Naive thymus-derived CD8-positive, alpha-beta T cell (primary cell): ENCODE data around the gene PLXDC1. TPM values are rescaled to one million over a fixed set of nuclear protein-coding genes. Genes with fewer than 3 reads are reported as not detected.
A peak's percentile ranks its signal among the peaks of the same experiment; 100 is the strongest.

Experiments used
- ATAC-seq, 2 donors: fragments of 150-1000 bp; cut with Tn5 transposase in 1 of 2; sonication (Bioruptor Pico), chemical (Tn5 transposase) in 1 of 2; 1 replicate in 1 of 2; 2 replicates in 1 of 2; pipeline ENCODE4 v1.10.0; 2021; ENCODE audit warnings: mild to moderate bottlenecking in 2 of 2, moderate library complexity in 2 of 2
- POLR2A ChIA-PET: fragments of 350-600 bp; sonication (Branson Sonifier 250); formaldehyde crosslinking; loops from one replicate; lab custom pipeline; 2021; ENCODE audit warnings: antibody characterized with exemption; lab: Charles Lee
- DNase-seq, 10 donors: peaks; one replicate each; pipeline versions ENCODE4 v3.0.0 to v3.0.0-alpha.2; 2020 to 2022
- H3K27ac Mint-ChIP-seq, 10 donors: one replicate each; pipeline ENCODE4 v1.8.0; 2020 to 2022; ENCODE audit warnings: mild to moderate bottlenecking in 10 of 10, mixed read lengths in 10 of 10, moderate library complexity in 4 of 10, inconsistent platforms in 1 of 10
- H3K27me3 Mint-ChIP-seq, 5 donors: one replicate each; pipeline ENCODE4 v1.8.0; 2021 to 2022; ENCODE audit warnings: mixed read lengths in 5 of 5
- H3K36me3 Mint-ChIP-seq, 3 donors: one replicate each; pipeline ENCODE4 v1.8.0; 2020 to 2022; ENCODE audit warnings: mixed read lengths in 3 of 3, mild to moderate bottlenecking in 2 of 3, inconsistent platforms in 1 of 3
- H3K4me1 Mint-ChIP-seq, 4 donors: one replicate each; pipeline ENCODE4 v1.8.0; 2021 to 2022; ENCODE audit warnings: mixed read lengths in 4 of 4
- H3K4me3 Mint-ChIP-seq, 10 donors: one replicate each; pipeline ENCODE4 v1.8.0; 2020 to 2022; ENCODE audit warnings: mild to moderate bottlenecking in 10 of 10, mixed read lengths in 10 of 10, moderate library complexity in 6 of 10, inconsistent platforms in 1 of 10
- H3K9me3 Mint-ChIP-seq, 9 donors: one replicate each; pipeline ENCODE4 v1.8.0; 2020 to 2022; ENCODE audit warnings: mixed read lengths in 9 of 9, mild to moderate bottlenecking in 3 of 9, inconsistent platforms in 1 of 9, moderate library complexity in 1 of 9
- polyA plus RNA-seq, 3 donors: library from polyadenylated mRNA; unstranded; fragments of 300-500 nt; fragmentation: Illumina TruSeq; gene quantifications; one replicate each; pipeline ENCODE4 v1.2.3, GENCODE V29; 2021
- total RNA-seq, 8 experiments: library from RNA in 2 of 8; stranded (reverse) in 2 of 8; gene quantifications; one replicate each; pipeline ENCODE4 v1.2.3 and lab custom pipeline; 2021 to 2026

PLXDC1 gene
- total and polyA plus RNA-seq, 5 experiments from 2014 or later: 14.0 to 37.3 (median 23.6) TPM

- POLR2A ChIA-PET: interaction anchor here (0.5 to 5.2 kb wide), 14 partner anchors 9 to 358 kb away, joined by 3 to 94 read pairs (median 4); partner anchors contain the start of genes PLXDC1, RPL19 and RPL23
- peak in 5 of 10 donors; percentile 25 to 58 (median 52) for DNase-seq
- Mint-ChIP-seq H3K36me3 (no peaks in the 10 kb centered on the region), H3K4me3 (peak overlapping the region; percentile 69 to 89 (median 83)), H3K27me3 (no peaks in the 10 kb centered on the region), H3K9me3 (no peaks in the 10 kb centered on the region), H3K4me1 (peaks cover 50 to 87% (median 81%) of the 10 kb centered on the region in 4 donors), H3K27ac (peak overlapping the region; percentile 92 to 99 (median 96))
- peak; percentile 43 to 45 for ATAC-seq
Measured at GRCh38 chr17:39092692-39093230, 58.7 kb downstream of the PLXDC1 start.

- DNase-seq (no peak), ATAC-seq (no peak)
- peak overlapping the region; percentile 36 to 87 (median 68) for H3K4me3 Mint-ChIP-seq
- H3K9me3 Mint-ChIP-seq: no peaks in the 10 kb centered on the region
- peak overlapping the region; percentile 92 to 99 (median 96) for H3K27ac Mint-ChIP-seq
- POLR2A ChIA-PET: interaction anchor here (0.8 to 5.2 kb wide), 8 partner anchors 8 to 237 kb away, joined by 3 to 94 read pairs (median 7); partner anchors contain the start of genes PLXDC1, RPL19 and RPL23
- no peaks in the 10 kb centered on the region for H3K36me3 Mint-ChIP-seq
- H3K4me1 Mint-ChIP-seq: peaks cover 41 to 75% (median 67%) of the 10 kb centered on the region in 4 donors
- no peaks in the 10 kb centered on the region for H3K27me3 Mint-ChIP-seq
Measured at GRCh38 chr17:39090908-39091665, 60.4 kb downstream of the PLXDC1 start.

DNA sequence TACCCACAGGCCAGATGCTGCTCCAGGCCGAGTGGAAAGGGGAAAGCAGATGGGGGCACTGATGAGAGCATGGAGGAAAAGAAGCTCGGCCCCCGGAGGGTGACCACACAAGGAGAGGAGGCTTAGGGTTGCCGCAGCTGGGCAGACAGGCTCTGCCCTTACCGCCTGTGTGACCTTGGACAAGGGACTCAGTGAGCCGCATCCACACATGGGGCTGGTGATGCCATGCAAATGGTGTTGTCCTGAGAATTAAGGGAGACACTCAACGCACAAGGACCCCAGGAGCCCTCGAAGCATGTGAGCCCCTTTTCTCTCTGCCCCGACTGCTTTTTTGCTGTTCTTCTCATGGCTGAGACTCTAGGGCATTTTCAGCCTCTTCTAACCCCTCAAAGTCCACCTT lies 61.0 kb downstream of the PLXDC1 start:
- DNase-seq: no peak
- POLR2A ChIA-PET: interaction anchor here (0.8 to 5.2 kb wide), 4 partner anchors 9 to 81 kb away, joined by 3 to 94 read pairs (median 3); partner anchors contain the start of gene PLXDC1
- no peaks in the 10 kb centered on the region for H3K27me3 Mint-ChIP-seq
- peak overlapping the region; percentile 92 to 99 (median 96) for H3K27ac Mint-ChIP-seq
- peaks cover 0 to 3% (median 0%) of the 10 kb centered on the region in 3 donors for H3K36me3 Mint-ChIP-seq
- no peaks in the 10 kb centered on the region for H3K9me3 Mint-ChIP-seq
- peak overlapping the region in 8 of 10 donors; percentile 58 to 87 (median 69) for H3K4me3 Mint-ChIP-seq
- no peak for ATAC-seq
- H3K4me1 Mint-ChIP-seq: peaks cover 37 to 72% (median 60%) of the 10 kb centered on the region in 4 donors

DNA sequence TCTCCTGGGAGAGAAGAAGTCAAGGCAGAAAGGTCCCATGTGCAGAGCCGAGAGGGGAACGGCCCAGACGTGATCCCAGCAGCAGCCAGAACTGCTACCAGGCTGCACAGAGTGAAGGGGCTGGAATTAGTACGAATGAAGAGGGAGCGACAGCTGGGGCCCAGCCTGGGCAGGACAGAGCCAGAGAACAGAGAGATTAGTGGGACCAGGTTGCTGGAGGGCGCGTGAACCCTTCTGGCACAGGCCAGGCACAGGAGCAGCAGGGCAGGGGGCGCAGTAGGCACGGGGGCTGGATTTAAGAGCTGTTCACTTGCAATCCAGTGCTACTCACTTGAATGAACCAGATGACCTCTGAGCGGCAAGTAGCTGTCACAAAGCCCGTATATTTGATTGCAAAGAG lies 66.9 kb downstream of the PLXDC1 start:
- DNase-seq: no peak
- Mint-ChIP-seq H3K27me3 (no peaks in the 10 kb centered on the region), H3K9me3 (no peaks in the 10 kb centered on the region), H3K36me3 (peaks cover 0 to 19% (median 6%) of the 10 kb centered on the region in 3 donors), H3K27ac (peak overlapping the region in 2 of 10 donors; percentile 69 to 85), H3K4me1 (peaks cover 6 to 22% (median 14%) of the 10 kb centered on the region in 4 donors), H3K4me3 (no peak overlapping the region)
- no peak for ATAC-seq
- POLR2A ChIA-PET: interaction anchor here (1.2 to 1.4 kb wide), 2 partner anchors 60 to 69 kb away, joined by 3 to 4 read pairs; no protein-coding TSS in a partner anchor

DNA sequence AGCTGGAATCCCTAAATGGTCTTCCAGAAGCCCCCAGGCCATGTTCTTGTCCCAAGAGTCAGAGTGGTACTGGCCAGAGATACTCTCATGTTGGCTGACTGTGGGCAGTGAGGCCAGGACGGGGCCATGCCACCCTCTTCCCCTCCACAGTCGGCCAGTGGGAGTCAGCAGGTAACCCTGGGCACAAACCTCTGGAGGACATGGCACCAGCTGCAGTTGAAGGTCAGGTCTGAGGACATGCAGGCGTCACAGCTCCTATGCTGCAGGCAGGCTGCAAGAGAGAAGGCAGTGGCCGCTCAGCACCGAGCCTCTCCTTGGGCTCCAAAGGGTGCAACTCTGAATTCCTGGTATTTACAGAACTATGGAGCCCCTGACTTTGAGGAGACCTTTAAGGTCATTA lies 68.2 kb downstream of the PLXDC1 start:
- no peak overlapping the region for H3K4me3 Mint-ChIP-seq
- H3K36me3 Mint-ChIP-seq: peaks cover 0 to 24% (median 6%) of the 10 kb centered on the region in 3 donors
- peaks cover 3 to 11% (median 7%) of the 10 kb centered on the region in 4 donors for H3K4me1 Mint-ChIP-seq
- no peak overlapping the region for H3K27ac Mint-ChIP-seq
- no peak for ATAC-seq
- no peaks in the 10 kb centered on the region for H3K27me3 Mint-ChIP-seq
- POLR2A ChIA-PET: interaction anchor here (1.5 kb wide), 1 partner anchor 9 kb away, joined by 11 read pairs; no protein-coding TSS in a partner anchor
- no peak for DNase-seq
- no peaks in the 10 kb centered on the region for H3K9me3 Mint-ChIP-seq

GRCh38 chr17:39082482-39082881 lies 69.0 kb downstream of the PLXDC1 start:
- H3K27me3 Mint-ChIP-seq: no peaks in the 10 kb centered on the region
- H3K27ac Mint-ChIP-seq: no peak overlapping the region
- no peak for ATAC-seq
- POLR2A ChIA-PET: interaction anchor here (1.5 kb wide), 1 partner anchor 10 kb away, joined by 11 read pairs; no protein-coding TSS in a partner anchor
- peaks cover 3 to 11% (median 6%) of the 10 kb centered on the region in 4 donors for H3K4me1 Mint-ChIP-seq
- no peaks in the 10 kb centered on the region for H3K9me3 Mint-ChIP-seq
- DNase-seq: no peak
- no peak overlapping the region for H3K4me3 Mint-ChIP-seq
- peaks cover 0 to 30% (median 9%) of the 10 kb centered on the region in 3 donors for H3K36me3 Mint-ChIP-seq

DNA sequence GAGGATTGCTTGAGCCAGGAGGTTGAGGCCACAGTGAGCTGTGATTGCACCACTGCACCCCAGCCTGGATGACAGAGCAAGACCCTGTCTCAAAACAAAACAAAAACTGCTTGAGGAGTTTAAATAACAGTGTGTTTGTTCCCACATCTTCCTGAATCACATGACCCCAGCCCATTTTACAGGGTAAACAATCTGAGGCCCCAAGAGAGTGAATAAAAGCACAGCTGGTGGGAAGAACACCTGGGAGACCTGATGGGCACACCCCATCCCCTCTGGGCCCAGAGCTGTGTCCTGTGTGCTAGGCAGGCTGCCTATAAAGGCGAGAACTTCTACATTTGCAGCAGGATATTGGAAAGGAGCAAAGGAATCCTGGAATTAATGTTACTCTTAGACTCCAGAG lies 69.6 kb downstream of the PLXDC1 start:
- H3K4me1 Mint-ChIP-seq: peaks cover 3 to 11% (median 6%) of the 10 kb centered on the region in 4 donors
- POLR2A ChIA-PET: interaction anchor here (1.5 kb wide), 1 partner anchor 10 kb away, joined by 11 read pairs; no protein-coding TSS in a partner anchor
- ATAC-seq (no peak), DNase-seq (no peak)
- H3K9me3 Mint-ChIP-seq: no peaks in the 10 kb centered on the region
- no peaks in the 10 kb centered on the region for H3K27me3 Mint-ChIP-seq
- H3K36me3 Mint-ChIP-seq: peaks cover 0 to 32% (median 10%) of the 10 kb centered on the region in 3 donors
- peak overlapping the region in 1 of 10 donors; percentile 20 for H3K27ac Mint-ChIP-seq
- no peak overlapping the region for H3K4me3 Mint-ChIP-seq

GRCh38 chr17:39080421-39081078 lies 70.9 kb downstream of the PLXDC1 start:
- no peak overlapping the region for H3K27ac Mint-ChIP-seq
- H3K9me3 Mint-ChIP-seq: no peaks in the 10 kb centered on the region
- POLR2A ChIA-PET: no interaction called here
- DNase-seq (no peak), ATAC-seq (no peak)
- H3K27me3 Mint-ChIP-seq: no peaks in the 10 kb centered on the region
- H3K4me3 Mint-ChIP-seq: no peak overlapping the region
- H3K4me1 Mint-ChIP-seq: peaks cover 0 to 11% (median 4%) of the 10 kb centered on the region in 4 donors
- H3K36me3 Mint-ChIP-seq: peaks cover 0 to 30% (median 10%) of the 10 kb centered on the region in 3 donors

GRCh38 chr17:39079836-39080235 lies 71.6 kb downstream of the PLXDC1 start:
- DNase-seq: no peak
- Mint-ChIP-seq H3K4me1 (peaks cover 0 to 7% (median 2%) of the 10 kb centered on the region in 4 donors), H3K36me3 (peaks cover 0 to 34% (median 11%) of the 10 kb centered on the region in 3 donors), H3K27me3 (no peaks in the 10 kb centered on the region), H3K27ac (no peak overlapping the region), H3K9me3 (no peaks in the 10 kb centered on the region), H3K4me3 (no peak overlapping the region)
- POLR2A ChIA-PET: interaction anchor here (0.7 kb wide), 1 partner anchor 68 kb away, joined by 3 read pairs; no protein-coding TSS in a partner anchor
- no peak for ATAC-seq

GRCh38 chr17:39077866-39078265 lies 73.6 kb downstream of the PLXDC1 start:
- H3K27ac Mint-ChIP-seq: no peak overlapping the region
- H3K4me1 Mint-ChIP-seq: peaks cover 0 to 4% (median 0%) of the 10 kb centered on the region in 4 donors
- H3K27me3 Mint-ChIP-seq: no peaks in the 10 kb centered on the region
- DNase-seq (no peak), ATAC-seq (no peak)
- POLR2A ChIA-PET: interaction anchor here (0.6 to 1.2 kb wide), 4 partner anchors 11 to 122 kb away, joined by 3 to 4 read pairs (median 3); partner anchors contain the start of gene RPL19
- H3K4me3 Mint-ChIP-seq: no peak overlapping the region
- peaks cover 0 to 33% (median 10%) of the 10 kb centered on the region in 3 donors for H3K36me3 Mint-ChIP-seq
- no peaks in the 10 kb centered on the region for H3K9me3 Mint-ChIP-seq

DNA sequence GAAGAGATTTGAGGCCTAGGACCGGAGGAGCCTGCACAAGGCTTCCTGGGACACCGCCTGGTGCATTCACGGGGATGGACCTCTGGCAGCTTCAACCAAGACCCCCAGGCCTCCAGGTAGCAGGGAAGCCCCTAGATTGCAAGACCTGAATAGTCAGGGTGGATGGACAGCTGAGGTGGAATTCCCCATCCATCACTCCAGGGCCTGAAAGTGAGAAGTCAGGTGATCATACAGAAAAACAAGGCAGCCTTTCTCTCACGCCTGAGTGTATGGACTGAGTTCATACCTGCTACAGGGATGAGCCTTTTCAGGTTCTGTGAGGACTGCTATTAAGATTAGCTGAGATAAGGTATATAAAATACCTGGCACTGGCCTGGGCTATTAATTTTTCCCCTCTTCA lies 74.2 kb downstream of the PLXDC1 start:
- POLR2A ChIA-PET: interaction anchor here (0.6 to 1.2 kb wide), 4 partner anchors 11 to 123 kb away, joined by 3 to 4 read pairs (median 3); partner anchors contain the start of gene RPL19
- ATAC-seq: no peak
- no peak for DNase-seq
- Mint-ChIP-seq H3K9me3 (no peaks in the 10 kb centered on the region), H3K27me3 (no peaks in the 10 kb centered on the region), H3K4me3 (no peak overlapping the region), H3K36me3 (peaks cover 0 to 35% (median 7%) of the 10 kb centered on the region in 3 donors), H3K4me1 (peaks cover 0 to 4% (median 0%) of the 10 kb centered on the region in 4 donors), H3K27ac (no peak overlapping the region)

- peaks cover 0 to 31% (median 7%) of the 10 kb centered on the region in 3 donors for H3K36me3 Mint-ChIP-seq
- no peaks in the 10 kb centered on the region for H3K9me3 Mint-ChIP-seq
- H3K4me3 Mint-ChIP-seq: no peak overlapping the region
- H3K27me3 Mint-ChIP-seq: no peaks in the 10 kb centered on the region
- POLR2A ChIA-PET: interaction anchor here (0.6 to 1.4 kb wide), 3 partner anchors 20 to 79 kb away, joined by 3 to 4 read pairs (median 4); no protein-coding TSS in a partner anchor
- DNase-seq: no peak
- no peak for ATAC-seq
- H3K4me1 Mint-ChIP-seq: peaks cover 0 to 7% (median 1%) of the 10 kb centered on the region in 4 donors
- peak overlapping the region in 2 of 10 donors; percentile 15 to 47 for H3K27ac Mint-ChIP-seq
Measured at GRCh38 chr17:39074676-39075075, 76.8 kb downstream of the PLXDC1 start.
